ENCODE results near the gene MAGI2.

- TF ChIP-seq ZNF8 (CRISPR knock-in tag; IDR thresholded peaks at IDR 0.05): no peak
- no peak for TF ChIP-seq TCF4 (CRISPR knock-in tag; IDR thresholded peaks at IDR 0.05; ENCODE audit: borderline replicate concordance)
- TF ChIP-seq TOX (CRISPR knock-in tag; IDR thresholded peaks at IDR 0.05; ENCODE audit: borderline replicate concordance): no peak
- TF ChIP-seq, protein P1, sequence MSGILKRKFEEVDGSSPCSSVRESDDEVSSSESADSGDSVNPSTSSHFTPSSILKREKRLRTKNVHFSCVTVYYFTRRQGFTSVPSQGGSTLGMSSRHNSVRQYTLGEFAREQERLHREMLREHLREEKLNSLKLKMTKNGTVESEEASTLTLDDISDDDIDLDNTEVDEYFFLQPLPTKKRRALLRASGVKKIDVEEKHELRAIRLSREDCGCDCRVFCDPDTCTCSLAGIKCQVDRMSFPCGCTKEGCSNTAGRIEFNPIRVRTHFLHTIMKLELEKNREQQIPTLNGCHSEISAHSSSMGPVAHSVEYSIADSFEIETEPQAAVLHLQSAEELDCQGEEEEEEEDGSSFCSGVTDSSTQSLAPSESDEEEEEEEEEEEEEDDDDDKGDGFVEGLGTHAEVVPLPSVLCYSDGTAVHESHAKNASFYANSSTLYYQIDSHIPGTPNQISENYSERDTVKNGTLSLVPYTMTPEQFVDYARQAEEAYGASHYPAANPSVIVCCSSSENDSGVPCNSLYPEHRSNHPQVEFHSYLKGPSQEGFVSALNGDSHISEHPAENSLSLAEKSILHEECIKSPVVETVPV (CRISPR knock-in tag; IDR thresholded peaks at IDR 0.05): no peak
These were observed 649.9 kb downstream of the MAGI2 start for GRCh38 chr7:78803501-78804127.

Data from SK-N-SH treated with all-trans-retinoic acid at 6 μM for 48 hours (cell line).